Esophagus squamous epithelium (tissue), 5 donors: ENCODE data around the gene CMPK1. TPM values are rescaled to one million over a fixed set of nuclear protein-coding genes. Genes with fewer than 3 reads are reported as not detected.

Experiments
- DNase-seq: peaks from one replicate; lab custom pipeline; 2025; lab: John Stamatoyannopoulos, UW
- H3K27ac ChIP-seq, 4 donors: fragments of 200-600 bp; sonication (generic); one replicate each; pipeline ENCODE4 v1.5.1; 2016 to 2019; ENCODE audit warnings: mild to moderate bottlenecking in 1 of 4
- H3K27me3 ChIP-seq, 4 donors: fragments of 200-600 bp; sonication (generic); 1 replicate in 3 of 4; 2 replicates in 1 of 4; pipeline versions ENCODE4 v1.5.1 to v1.6.0; 2017 to 2021; ENCODE audit warnings: antibody characterized with exemption in 1 of 4
- H3K36me3 ChIP-seq, 3 donors: fragments of 200-600 bp; sonication (generic); one replicate each; pipeline ENCODE4 v1.5.1; 2016 to 2019
- H3K4me1 ChIP-seq, 3 donors: fragments of 200-600 bp; sonication (generic); one replicate each; pipeline ENCODE4 v1.5.1; 2017 to 2019
- H3K4me3 ChIP-seq, 4 donors: fragments of 200-600 bp; sonication (generic); 1 replicate in 3 of 4; 2 replicates in 1 of 4; pipeline ENCODE4 v1.5.1; 2016 to 2019; ENCODE audit warnings: mild to moderate bottlenecking in 2 of 4, moderate library complexity in 1 of 4
- H3K9me3 ChIP-seq, 3 donors: fragments of 200-600 bp; sonication (generic); one replicate each; pipeline ENCODE4 v1.5.1; 2016 to 2019
- POLR2A ChIP-seq, 4 donors: fragments of 450-650 bp; IDR thresholded peaks; one replicate each; pipeline ENCODE4 v1.6.1; 2017; ENCODE audit warnings: antibody characterized with exemption in 4 of 4, mild to moderate bottlenecking in 4 of 4, moderate library complexity in 3 of 4
- WGBS, 2 donors: methylation state at CpG; one replicate each; pipeline ENCODE4 v1.1.5; 2018; 5-methylcytosine and 5-hydroxymethylcytosine counted together
- intact Hi-C: fragments of 100-400 bp; cut with DNase I; formaldehyde crosslinking; loops from one replicate; pipeline ENCODE4 v1.15.0; 2022
- total RNA-seq, 4 donors: library from RNA; depleted of rRNA; stranded (reverse); fragments of >200 nt; gene quantifications; one replicate each; pipeline ENCODE4 v1.1.0, GENCODE V29; 2016
- TF ChIP-seq, protein P1 (sequence below), 6 experiments: fragments of 450-650 bp in 4 of 6; fragments of 200-600 bp in 2 of 6; sonication (generic) in 2 of 6; IDR thresholded peaks; one replicate each; pipeline ENCODE4 v1.5.1; 2016 to 2019; ENCODE audit warnings: antibody characterized with exemption in 6 of 6, mild to moderate bottlenecking in 4 of 6, moderate library complexity in 4 of 6
- donor health status: DM: yes; HTN: yes; CAD: no.

The CMPK1 gene
- total RNA-seq, 4 donors from 2014 or later = 124 to 177 (median 133) TPM

DNA sequence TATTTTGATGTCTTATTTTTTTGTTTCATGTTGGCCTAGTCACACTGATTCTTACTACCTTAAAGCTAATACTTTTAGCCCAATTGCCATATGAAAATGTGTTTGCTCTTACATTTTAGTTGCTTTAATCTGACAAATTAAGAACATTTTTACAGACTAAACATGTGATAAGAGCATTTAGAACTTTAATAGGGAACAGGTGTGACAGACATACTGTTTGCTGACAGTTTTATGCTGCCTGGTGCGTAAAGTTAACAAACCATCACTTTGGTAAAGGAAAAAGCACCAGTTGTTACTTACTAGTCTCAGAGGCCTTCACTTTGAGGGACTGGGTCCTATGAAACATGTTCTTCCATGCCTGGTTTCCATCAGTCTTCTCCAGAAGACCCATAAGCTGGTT, 14.7 kb downstream of the CMPK1 start:
- intact Hi-C loops = no loop called here
- Histone ChIP-seq H3K27ac (no peak overlapping the region), H3K9me3 (no peaks in the 10 kb centered on the region), H3K4me3 (no peak overlapping the region), H3K27me3 (no peaks in the 10 kb centered on the region), H3K36me3 (peaks cover 0 to 39% (median 0%) of the 10 kb centered on the region in 3 donors), H3K4me1 (no peaks in the 10 kb centered on the region)
- TF ChIP-seq, protein P1, sequence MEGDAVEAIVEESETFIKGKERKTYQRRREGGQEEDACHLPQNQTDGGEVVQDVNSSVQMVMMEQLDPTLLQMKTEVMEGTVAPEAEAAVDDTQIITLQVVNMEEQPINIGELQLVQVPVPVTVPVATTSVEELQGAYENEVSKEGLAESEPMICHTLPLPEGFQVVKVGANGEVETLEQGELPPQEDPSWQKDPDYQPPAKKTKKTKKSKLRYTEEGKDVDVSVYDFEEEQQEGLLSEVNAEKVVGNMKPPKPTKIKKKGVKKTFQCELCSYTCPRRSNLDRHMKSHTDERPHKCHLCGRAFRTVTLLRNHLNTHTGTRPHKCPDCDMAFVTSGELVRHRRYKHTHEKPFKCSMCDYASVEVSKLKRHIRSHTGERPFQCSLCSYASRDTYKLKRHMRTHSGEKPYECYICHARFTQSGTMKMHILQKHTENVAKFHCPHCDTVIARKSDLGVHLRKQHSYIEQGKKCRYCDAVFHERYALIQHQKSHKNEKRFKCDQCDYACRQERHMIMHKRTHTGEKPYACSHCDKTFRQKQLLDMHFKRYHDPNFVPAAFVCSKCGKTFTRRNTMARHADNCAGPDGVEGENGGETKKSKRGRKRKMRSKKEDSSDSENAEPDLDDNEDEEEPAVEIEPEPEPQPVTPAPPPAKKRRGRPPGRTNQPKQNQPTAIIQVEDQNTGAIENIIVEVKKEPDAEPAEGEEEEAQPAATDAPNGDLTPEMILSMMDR (IDR thresholded peaks at IDR 0.05) = no peak
- no peak for TF ChIP-seq POLR2A (IDR thresholded peaks at IDR 0.05)
- WGBS, 2 donors = 100% methylated on average over 1 of the region's 1 CpG
- DNase-seq = no peak

GRCh38 chr1:47351305-47351704, 17.7 kb downstream of the CMPK1 start:
- no peak for DNase-seq
- no peaks in the 10 kb centered on the region for H3K9me3 ChIP-seq
- intact Hi-C loops = no loop called here
- TF ChIP-seq POLR2A (IDR thresholded peaks at IDR 0.05) = no peak
- TF ChIP-seq, protein P1 (IDR thresholded peaks at IDR 0.05) = no peak
- no peaks in the 10 kb centered on the region for H3K4me1 ChIP-seq
- WGBS, 2 donors = 83 to 86% methylated on average over 2 of the region's 2 CpGs
- no peak overlapping the region for H3K4me3 ChIP-seq
- no peak overlapping the region for H3K27ac ChIP-seq
- H3K27me3 ChIP-seq = no peaks in the 10 kb centered on the region
- peaks cover 0 to 20% (median 0%) of the 10 kb centered on the region in 3 donors for H3K36me3 ChIP-seq

GRCh38 chr1:47361380-47361779, 27.8 kb downstream of the CMPK1 start:
- TF ChIP-seq, protein P1 (IDR thresholded peaks at IDR 0.05) = no peak
- no peak for TF ChIP-seq POLR2A (IDR thresholded peaks at IDR 0.05)
- Histone ChIP-seq H3K9me3 (no peaks in the 10 kb centered on the region), H3K27ac (no peak overlapping the region), H3K27me3 (no peaks in the 10 kb centered on the region), H3K36me3 (no peaks in the 10 kb centered on the region), H3K4me3 (no peak overlapping the region), H3K4me1 (no peaks in the 10 kb centered on the region)
- WGBS, 2 donors = 64 to 78% methylated on average over 3 of the region's 3 CpGs
- intact Hi-C loops = no loop called here
- DNase-seq = no peak

DNA sequence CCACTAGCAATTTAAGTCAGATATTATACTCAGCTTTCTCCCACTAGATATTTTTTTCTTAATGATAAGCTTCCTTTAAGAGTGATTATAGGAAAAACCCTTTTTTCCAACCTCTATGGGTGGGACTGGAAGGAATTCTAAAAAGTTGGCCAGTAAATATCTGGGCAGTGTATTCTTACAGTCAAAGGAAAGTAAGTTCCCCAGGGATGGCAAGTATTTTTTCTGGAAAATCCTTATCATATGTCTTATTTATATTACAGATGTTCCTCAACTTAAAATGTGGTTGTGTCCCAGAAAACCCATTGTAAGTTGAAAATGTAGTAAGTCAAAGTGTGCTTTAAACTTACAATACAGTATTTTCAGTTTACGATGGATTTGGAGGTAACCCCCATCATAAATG, 29.2 kb downstream of the CMPK1 start:
- intact Hi-C loops = no loop called here
- no peak for DNase-seq
- Histone ChIP-seq H3K36me3 (peaks cover 0 to under 1% (median 0%) of the 10 kb centered on the region in 3 donors), H3K27ac (no peak overlapping the region), H3K4me1 (no peaks in the 10 kb centered on the region), H3K9me3 (no peaks in the 10 kb centered on the region), H3K4me3 (no peak overlapping the region), H3K27me3 (no peaks in the 10 kb centered on the region)
- TF ChIP-seq POLR2A (IDR thresholded peaks at IDR 0.05) = no peak
- TF ChIP-seq, protein P1 (IDR thresholded peaks at IDR 0.05) = no peak
- 100% methylated on average over 1 of the region's 1 CpG for WGBS, 2 donors

DNA sequence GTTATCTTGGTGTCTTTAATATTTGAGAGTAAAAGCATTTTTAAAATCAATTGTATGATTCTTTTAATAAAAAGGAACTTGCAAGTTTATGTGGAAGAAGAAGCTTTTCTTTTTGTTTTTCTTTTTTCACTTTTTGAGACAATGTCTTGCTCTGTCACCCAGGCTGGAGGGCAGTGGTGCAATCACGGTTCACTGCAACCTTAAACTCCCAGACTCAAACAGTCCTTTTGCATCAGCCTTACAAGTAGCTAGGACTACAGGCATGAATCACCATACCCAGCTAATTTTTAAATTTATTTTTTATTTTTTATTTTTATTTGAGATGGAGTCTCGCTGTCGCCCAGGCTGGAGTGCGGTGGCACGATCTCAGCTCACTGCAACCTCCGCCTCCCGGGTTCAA, 34.1 kb downstream of the CMPK1 start:
- intact Hi-C loops = no loop called here
- H3K4me1 ChIP-seq = no peaks in the 10 kb centered on the region
- H3K9me3 ChIP-seq = no peaks in the 10 kb centered on the region
- 94 to 97% methylated on average over 7 of the region's 7 CpGs for WGBS, 2 donors
- no peak overlapping the region for H3K4me3 ChIP-seq
- H3K36me3 ChIP-seq = peaks cover 5 to 49% (median 25%) of the 10 kb centered on the region in 3 donors
- DNase-seq = no peak
- TF ChIP-seq, protein P1 (IDR thresholded peaks at IDR 0.05) = no peak
- no peak for TF ChIP-seq POLR2A (IDR thresholded peaks at IDR 0.05)
- no peak overlapping the region for H3K27ac ChIP-seq
- H3K27me3 ChIP-seq = no peaks in the 10 kb centered on the region
